Umbilical cord (tissue), 2 donors: ENCODE results near the gene GLB1L2. TPM values are rescaled to one million over a fixed set of nuclear protein-coding genes. Genes with fewer than 3 reads are reported as not detected.

ENCODE experiments used
- DNase-seq: peaks from one replicate; pipeline ENCODE4 v3.0.0-alpha.2; 2015; ENCODE audit warnings: low spot score
- total RNA-seq: library from RNA; depleted of rRNA; stranded (reverse); fragments of >200 nt; gene quantifications from one replicate; pipeline ENCODE4 v1.2.3, GENCODE V29; 2014; ENCODE audit warnings: low replicate concordance; ENCODE audit not compliant: insufficient read depth

GLB1L2 gene
- total RNA-seq, 1 donor from 2014 or later, result 32.3 TPM

GRCh38 chr11:134367781-134368180 is 36.0 kb downstream of the GLB1L2 start:
- DNase-seq, result no peak

- no peak for DNase-seq
Measured at GRCh38 chr11:134369656-134370525, 38.1 kb downstream of the GLB1L2 start.

DNA sequence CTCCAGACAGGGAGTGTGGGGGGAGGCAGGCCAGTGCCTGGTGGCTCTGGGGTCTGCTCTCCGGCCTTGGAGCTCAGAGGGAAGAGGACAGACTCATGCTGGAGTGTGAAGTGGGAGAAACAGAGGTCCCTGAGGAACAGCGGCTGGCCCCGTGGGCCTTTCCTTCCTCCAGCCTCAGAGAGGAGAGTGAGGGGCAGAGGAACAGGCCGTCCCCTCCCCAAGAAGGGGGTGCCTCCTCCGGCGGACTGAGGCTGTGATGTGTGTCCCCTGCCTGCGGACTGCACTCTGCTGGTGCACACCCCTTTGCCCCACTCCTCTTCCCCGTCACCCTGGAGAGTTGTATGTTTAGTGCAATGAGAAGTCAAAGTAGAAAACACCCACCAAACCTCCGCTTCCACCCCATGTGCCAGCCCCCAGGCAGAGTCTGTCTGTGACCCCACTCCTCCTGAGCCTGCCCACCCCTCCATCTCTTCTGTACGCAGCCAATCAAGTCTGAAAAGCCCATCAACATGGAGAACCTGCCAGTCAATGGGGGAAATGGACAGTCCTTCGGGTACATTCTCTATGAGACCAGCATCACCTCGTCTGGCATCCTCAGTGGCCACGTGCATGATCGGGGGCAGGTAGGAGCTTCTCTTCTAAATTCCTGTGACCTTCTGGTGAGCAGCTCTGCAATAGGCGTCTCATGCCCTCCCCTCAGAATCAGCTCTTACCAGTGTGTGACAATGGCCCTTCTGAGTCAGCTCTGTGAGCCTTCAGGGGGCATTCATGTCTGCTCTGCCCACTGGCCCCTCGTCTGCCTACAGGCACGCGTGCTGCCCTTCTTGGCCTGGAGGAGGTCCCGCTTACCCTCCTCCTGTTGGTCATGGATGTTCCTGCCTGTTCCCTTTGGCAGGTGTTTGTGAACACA is 39.0 kb downstream of the GLB1L2 start:
- DNase-seq, result no peak

- DNase-seq, result no peak
Measured at GRCh38 chr11:134371436-134372185, 39.8 kb downstream of the GLB1L2 start.

- DNase-seq, result no peak
Measured at GRCh38 chr11:134372536-134372935, 40.7 kb downstream of the GLB1L2 start.

GRCh38 chr11:134372961-134373360 is 41.2 kb downstream of the GLB1L2 start:
- no peak for DNase-seq

GRCh38 chr11:134373591-134374052 is 41.8 kb downstream of the GLB1L2 start:
- DNase-seq, result no peak

GRCh38 chr11:134374171-134374570 is 42.4 kb downstream of the GLB1L2 start:
- no peak for DNase-seq

- no peak for DNase-seq
Measured at GRCh38 chr11:134374891-134375550, 43.2 kb downstream of the GLB1L2 start.

DNA sequence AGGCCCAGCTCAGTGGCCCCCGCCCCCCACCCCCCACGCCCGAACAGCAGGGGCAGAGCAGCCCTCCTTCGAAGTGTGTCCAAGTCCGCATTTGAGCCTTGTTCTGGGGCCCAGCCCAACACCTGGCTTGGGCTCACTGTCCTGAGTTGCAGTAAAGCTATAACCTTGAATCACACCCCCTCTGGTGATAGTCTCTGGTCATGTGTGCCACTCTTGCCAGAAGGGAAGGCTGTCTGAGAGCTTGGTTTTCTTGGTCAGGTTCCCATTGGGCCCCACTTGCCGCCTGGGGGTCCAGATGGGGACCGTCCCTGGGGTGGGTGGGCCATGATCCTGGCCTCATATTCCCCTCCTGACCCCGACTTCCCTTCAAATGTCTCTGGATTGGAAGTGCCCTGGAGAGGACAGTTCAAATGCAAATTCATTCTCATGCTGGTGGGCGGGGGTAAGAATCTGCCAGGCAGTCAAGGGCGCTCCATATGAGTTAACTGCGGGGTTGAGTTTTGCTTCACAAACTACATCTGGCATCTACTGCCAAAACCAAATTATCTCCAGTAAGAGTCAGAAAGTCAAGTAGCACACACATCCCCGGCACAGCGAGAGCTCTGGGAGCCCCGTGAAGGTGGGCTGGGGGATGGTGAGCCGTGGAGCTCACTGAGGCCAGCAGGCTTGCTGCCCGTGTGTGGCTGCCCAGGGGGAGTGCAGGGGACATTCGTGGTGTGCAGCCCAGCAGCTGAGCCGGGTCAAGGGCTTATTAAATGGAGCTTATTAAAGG is 44.5 kb downstream of the GLB1L2 start:
- no peak for DNase-seq

- no peak for DNase-seq
Measured at GRCh38 chr11:134377876-134378275, 46.1 kb downstream of the GLB1L2 start.

GRCh38 chr11:134379241-134379640 is 47.5 kb downstream of the GLB1L2 start:
- no peak for DNase-seq

DNA sequence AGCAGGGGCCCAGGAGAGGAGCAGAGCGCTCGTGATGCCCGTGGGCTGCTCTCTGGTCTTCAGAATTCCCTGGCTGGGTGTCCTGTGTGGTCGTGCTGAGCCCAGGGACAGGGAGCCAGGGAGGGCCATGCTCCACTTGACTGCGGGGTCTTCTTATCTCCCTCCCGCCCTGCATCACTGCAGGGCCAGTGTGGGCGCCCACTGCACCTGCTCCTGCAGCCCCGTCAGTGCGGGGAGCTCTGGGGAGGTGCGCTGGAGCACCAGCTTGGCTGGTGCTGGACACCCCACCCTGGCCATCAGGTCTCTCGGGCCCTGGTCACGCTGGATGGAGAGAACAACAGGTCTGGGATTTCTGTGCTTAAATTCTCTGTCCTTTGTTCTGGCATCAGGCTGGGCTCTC is 48.4 kb downstream of the GLB1L2 start:
- no peak for DNase-seq

- no peak for DNase-seq
Measured at GRCh38 chr11:134380785-134381184, 49.0 kb downstream of the GLB1L2 start.

GRCh38 chr11:134382257-134382656 is 50.5 kb downstream of the GLB1L2 start:
- DNase-seq, result no peak

GRCh38 chr11:134382830-134383229 is 51.0 kb downstream of the GLB1L2 start:
- no peak for DNase-seq

DNA sequence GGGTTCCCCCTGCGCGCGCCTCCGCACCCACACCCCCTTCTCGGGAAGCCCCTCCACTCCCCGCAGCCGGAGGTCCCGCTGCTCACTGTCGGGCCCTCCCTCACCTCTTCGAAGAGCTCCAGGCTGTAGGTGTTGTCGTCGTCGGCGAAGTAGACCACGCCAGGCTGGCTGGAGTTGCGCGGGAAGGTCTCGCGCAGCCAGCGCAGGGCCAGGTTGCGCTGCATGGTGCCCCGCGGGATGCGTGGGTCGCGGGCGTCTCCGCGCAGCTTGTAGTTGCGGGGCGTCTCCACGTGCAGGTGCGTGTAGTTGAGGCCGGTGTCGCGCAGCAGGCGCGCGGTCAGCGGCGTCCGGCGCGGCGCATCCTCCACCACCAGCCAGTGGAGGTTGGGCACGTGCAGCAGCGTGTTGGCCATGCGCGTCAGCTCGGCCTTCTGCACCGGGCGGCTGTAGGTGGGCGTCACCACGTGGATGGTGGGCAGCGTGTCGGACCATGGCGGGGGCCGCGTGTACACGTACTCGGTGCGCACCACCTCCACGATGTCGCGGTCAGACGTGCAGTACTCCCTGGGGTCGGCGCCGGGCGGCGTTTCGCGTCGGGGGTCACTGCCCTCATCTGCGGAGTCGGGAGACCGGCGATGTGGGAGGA is 51.9 kb downstream of the GLB1L2 start:
- DNase-seq, result no peak

DNA sequence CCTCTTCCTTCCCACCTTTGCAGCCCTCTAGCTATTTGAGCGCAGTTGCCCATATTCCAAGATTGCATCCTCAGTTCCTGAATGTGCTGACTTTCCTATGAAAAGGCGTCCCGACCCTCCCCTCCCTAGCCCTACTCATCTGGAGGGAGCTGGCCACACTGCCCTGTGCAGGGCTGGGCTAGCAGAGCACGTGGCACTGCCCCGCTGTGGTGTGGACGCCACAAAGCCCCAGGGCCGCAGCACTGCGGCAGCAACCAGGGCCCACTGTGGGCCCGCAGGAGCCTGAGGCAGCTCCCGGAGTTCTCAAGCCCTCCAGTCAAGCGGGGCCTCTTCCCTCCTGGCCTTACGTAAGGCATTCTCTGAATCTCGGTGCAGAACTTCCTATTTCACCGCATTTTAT is 52.6 kb downstream of the GLB1L2 start:
- no peak for DNase-seq

DNA sequence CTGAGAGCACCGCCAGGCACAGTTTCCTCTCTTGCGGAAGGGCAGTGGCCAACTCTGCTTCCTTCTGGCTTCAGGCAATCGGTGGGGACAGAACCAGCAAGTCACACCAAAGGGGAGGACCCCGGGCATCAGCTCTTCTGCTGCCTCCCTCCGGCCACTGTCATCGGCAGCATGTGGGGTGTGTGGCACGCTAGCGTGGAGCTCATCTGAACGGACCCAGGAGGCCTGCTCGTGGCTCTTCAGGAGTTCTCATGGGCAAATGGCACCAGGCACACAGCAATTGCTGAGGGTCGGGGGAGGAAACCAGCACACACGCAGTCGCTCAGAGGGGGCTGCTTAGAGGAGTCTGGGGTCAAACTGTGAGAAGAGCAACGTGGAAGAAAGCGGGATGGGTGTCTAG is 53.4 kb downstream of the GLB1L2 start:
- DNase-seq, result no peak
